CD14-positive monocyte (primary cell): ENCODE measurements around the gene BRD9. TPM values are rescaled to one million over a fixed set of nuclear protein-coding genes. Genes with fewer than 3 reads are reported as not detected.

Experiments used
- DNase-seq, 3 donors: peaks; one replicate each; pipeline ENCODE4 v3.0.0-alpha.2; 2011 to 2022
- H2AFZ ChIP-seq: 2 replicates; pipeline ENCODE4 v1.6.0; 2012; ENCODE audit warnings: mild to moderate bottlenecking, low read depth, low read length, inconsistent platforms; ENCODE audit not compliant: insufficient read depth, poor library complexity, severe bottlenecking
- H3K27ac ChIP-seq, 2 donors: 1 replicate in 1 of 2; 2 replicates in 1 of 2; pipeline ENCODE4 v1.5.1; 2012 to 2013; ENCODE audit warnings: low read length in 2 of 2, control low read depth in 1 of 2, inconsistent platforms in 1 of 2, low read depth in 1 of 2, mild to moderate bottlenecking in 1 of 2
- H3K27me3 ChIP-seq, 2 donors: one replicate each; pipeline versions ENCODE4 v1.6.0 to v1.6.1; 2011 to 2013; ENCODE audit warnings: low read length in 2 of 2; ENCODE audit not compliant: control insufficient read depth in 2 of 2, insufficient read depth in 2 of 2
- H3K36me3 ChIP-seq, 2 donors: replicated peaks in 1 of 2; 1 replicate in 1 of 2; 2 replicates in 1 of 2; pipeline versions ENCODE4 v1.5.1 to v1.6.1; 2012 to 2013; ENCODE audit warnings: low read length in 2 of 2, control low read depth in 1 of 2, inconsistent platforms in 1 of 2, mild to moderate bottlenecking in 1 of 2; ENCODE audit not compliant: insufficient read depth in 2 of 2, control insufficient read depth in 1 of 2
- H3K4me1 ChIP-seq, 2 donors: 1 replicate in 1 of 2; 2 replicates in 1 of 2; pipeline versions ENCODE4 v1.5.1 to v1.6.1; 2012 to 2013; ENCODE audit warnings: low read length in 2 of 2, control low read depth in 1 of 2, inconsistent platforms in 1 of 2, mild to moderate bottlenecking in 1 of 2, moderate library complexity in 1 of 2; ENCODE audit not compliant: insufficient read depth in 2 of 2, control insufficient read depth in 1 of 2
- H3K4me2 ChIP-seq: replicated peaks from 2 replicates; pipeline ENCODE3; 2012; ENCODE audit warnings: low read length, moderate library complexity, mild to moderate bottlenecking; ENCODE audit not compliant: poor library complexity, severe bottlenecking; ENCODE audit errors: extremely low read depth
- H3K4me3 ChIP-seq, 3 experiments: fragments of 200-600 bp in 1 of 3; sonication (generic) in 1 of 3; replicated peaks in 1 of 3; 1 replicate in 2 of 3; 2 replicates in 1 of 3; pipeline ENCODE4 v1.5.1; 2011 to 2013; ENCODE audit warnings: low read length in 3 of 3, mild to moderate bottlenecking in 3 of 3, control low read depth in 2 of 3, low read depth in 2 of 3, inconsistent platforms in 1 of 3, moderate library complexity in 1 of 3
- H3K79me2 ChIP-seq: 2 replicates; pipeline ENCODE4 v1.6.0; 2012; ENCODE audit warnings: mild to moderate bottlenecking, control low read depth, inconsistent platforms, low read length, moderate library complexity; ENCODE audit not compliant: insufficient read depth
- H3K9ac ChIP-seq: 2 replicates; pipeline ENCODE4 v1.6.0; 2017; ENCODE audit warnings: low read length, mild to moderate bottlenecking; ENCODE audit not compliant: insufficient read depth, poor library complexity, severe bottlenecking
- H3K9me3 ChIP-seq, 2 donors: replicated peaks in 1 of 2; 1 replicate in 1 of 2; 2 replicates in 1 of 2; pipeline versions ENCODE4 v1.5.1 to v1.6.1; 2012 to 2013; ENCODE audit warnings: low read length in 2 of 2, control low read depth in 1 of 2; ENCODE audit not compliant: control insufficient read depth in 1 of 2, insufficient read depth in 1 of 2
- H4K20me1 ChIP-seq: 2 replicates; pipeline ENCODE4 v1.6.0; 2012; ENCODE audit warnings: mild to moderate bottlenecking, low read length, control low read depth, moderate library complexity; ENCODE audit not compliant: insufficient read depth
- H3K27ac Mint-ChIP-seq, 7 donors: one replicate each; pipeline ENCODE4 v1.8.0; 2020; ENCODE audit warnings: mild to moderate bottlenecking in 7 of 7, mixed read lengths in 7 of 7, moderate library complexity in 6 of 7, inconsistent platforms in 2 of 7
- H3K27me3 Mint-ChIP-seq, 3 donors: one replicate each; pipeline ENCODE4 v1.8.0; 2021 to 2022; ENCODE audit warnings: low read depth in 3 of 3, mild to moderate bottlenecking in 3 of 3, mixed read lengths in 3 of 3, moderate library complexity in 3 of 3, inconsistent platforms in 1 of 3
- H3K36me3 Mint-ChIP-seq, 2 donors: one replicate each; pipeline ENCODE4 v1.8.0; 2020; ENCODE audit warnings: mixed read lengths in 2 of 2, inconsistent platforms in 1 of 2, mild to moderate bottlenecking in 1 of 2
- H3K4me1 Mint-ChIP-seq: one replicate; pipeline ENCODE4 v1.8.0; 2020; ENCODE audit warnings: mild to moderate bottlenecking, mixed read lengths
- H3K4me3 Mint-ChIP-seq, 2 donors: one replicate each; pipeline ENCODE4 v1.8.0; 2020; ENCODE audit warnings: mild to moderate bottlenecking in 2 of 2, mixed read lengths in 2 of 2, moderate library complexity in 1 of 2
- H3K9me3 Mint-ChIP-seq, 7 donors: one replicate each; pipeline ENCODE4 v1.8.0; 2020 to 2022; ENCODE audit warnings: mixed read lengths in 7 of 7, mild to moderate bottlenecking in 6 of 7, moderate library complexity in 6 of 7, inconsistent platforms in 2 of 7
- WGBS: methylation state at CpG from one replicate; pipeline ENCODE4 v1.1.5; 2013; ENCODE audit warnings: missing lambda C conversion rate; ENCODE audit not compliant: insufficient coverage; 5-methylcytosine and 5-hydroxymethylcytosine counted together
- intact Hi-C, 2 donors: fragments of 100-400 bp; cut with micrococcal nuclease; formaldehyde crosslinking; loops; one replicate each; pipeline versions ENCODE4 v1.15.0 to v1.15.1; 2023
- polyA plus RNA-seq, 3 donors: library from polyadenylated mRNA; depleted of rRNA in 1 of 3; unstranded in 2 of 3; stranded (reverse) in 1 of 3; fragments of 300-500 nt in 2 of 3; fragments of >200 nt in 1 of 3; fragmentation: Illumina TruSeq in 2 of 3; gene quantifications; 1 replicate in 2 of 3; 2 replicates in 1 of 3; pipeline ENCODE4 v1.2.3, GENCODE V29; 2012 to 2021
- TF ChIP-seq, protein P1 (sequence below): fragments of 200-600 bp; IDR thresholded peaks from one replicate; pipeline ENCODE4 v1.8.0; 2022; ENCODE audit warnings: antibody characterized with exemption, mild to moderate bottlenecking

Gene BRD9
- polyA plus RNA-seq, 3 donors: 5.3 to 22.7 (median 9.3) TPM

DNA sequence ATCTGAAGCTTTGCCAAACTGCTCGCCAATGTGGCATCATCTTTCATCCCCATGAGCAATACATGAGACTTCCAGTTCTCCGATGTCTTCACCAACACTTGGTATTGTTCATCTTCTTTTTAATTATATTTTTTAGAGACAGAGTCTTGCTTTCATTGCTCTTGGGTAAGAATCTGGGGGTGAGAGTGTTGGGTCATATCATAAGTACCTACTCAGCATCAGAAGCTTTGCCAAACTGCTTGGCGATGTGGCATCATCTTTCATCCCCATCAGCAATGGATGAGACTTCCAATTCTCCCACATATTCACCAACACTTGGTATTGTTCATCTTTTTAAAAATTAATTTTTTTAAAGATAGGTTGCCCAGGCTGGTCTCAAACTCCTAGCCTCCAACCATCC is 77.2 kb downstream of the BRD9 start:
- no peaks in the 10 kb centered on the region for H3K36me3 Mint-ChIP-seq
- no peaks in the 10 kb centered on the region for H3K27me3 ChIP-seq
- no peak overlapping the region for H2AFZ ChIP-seq
- peaks cover 0 to 7% of the 10 kb centered on the region in 2 donors for H3K9me3 ChIP-seq
- H3K4me3 ChIP-seq: no peak overlapping the region
- no peak overlapping the region for H3K9ac ChIP-seq
- peaks cover 2 to 9% (median 4%) of the 10 kb centered on the region in 3 donors for H3K27me3 Mint-ChIP-seq
- TF ChIP-seq, protein P1, sequence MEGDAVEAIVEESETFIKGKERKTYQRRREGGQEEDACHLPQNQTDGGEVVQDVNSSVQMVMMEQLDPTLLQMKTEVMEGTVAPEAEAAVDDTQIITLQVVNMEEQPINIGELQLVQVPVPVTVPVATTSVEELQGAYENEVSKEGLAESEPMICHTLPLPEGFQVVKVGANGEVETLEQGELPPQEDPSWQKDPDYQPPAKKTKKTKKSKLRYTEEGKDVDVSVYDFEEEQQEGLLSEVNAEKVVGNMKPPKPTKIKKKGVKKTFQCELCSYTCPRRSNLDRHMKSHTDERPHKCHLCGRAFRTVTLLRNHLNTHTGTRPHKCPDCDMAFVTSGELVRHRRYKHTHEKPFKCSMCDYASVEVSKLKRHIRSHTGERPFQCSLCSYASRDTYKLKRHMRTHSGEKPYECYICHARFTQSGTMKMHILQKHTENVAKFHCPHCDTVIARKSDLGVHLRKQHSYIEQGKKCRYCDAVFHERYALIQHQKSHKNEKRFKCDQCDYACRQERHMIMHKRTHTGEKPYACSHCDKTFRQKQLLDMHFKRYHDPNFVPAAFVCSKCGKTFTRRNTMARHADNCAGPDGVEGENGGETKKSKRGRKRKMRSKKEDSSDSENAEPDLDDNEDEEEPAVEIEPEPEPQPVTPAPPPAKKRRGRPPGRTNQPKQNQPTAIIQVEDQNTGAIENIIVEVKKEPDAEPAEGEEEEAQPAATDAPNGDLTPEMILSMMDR: no peak
- DNase-seq: no peak
- H3K27ac Mint-ChIP-seq: no peak overlapping the region
- H3K9me3 Mint-ChIP-seq: peaks cover 0 to 7% (median 6%) of the 10 kb centered on the region in 7 donors
- H3K4me1 Mint-ChIP-seq: no peaks in the 10 kb centered on the region
- intact Hi-C loops: no loop called here
- H3K4me2 ChIP-seq: no peak overlapping the region
- no peaks in the 10 kb centered on the region for H3K36me3 ChIP-seq
- WGBS: no CpG with 5 or more reads among the region's 3 CpGs
- H4K20me1 ChIP-seq: no peaks in the 10 kb centered on the region
- H3K4me1 ChIP-seq: no peaks in the 10 kb centered on the region
- no peak overlapping the region for H3K27ac ChIP-seq
- no peaks in the 10 kb centered on the region for H3K79me2 ChIP-seq
- H3K4me3 Mint-ChIP-seq: no peak overlapping the region

Other genes with a start within 250 kb of the BRD9 start
- gene TPPP, start 199.4 kb downstream of the BRD9 start, polyA plus RNA-seq: under 1 TPM; 0.02 to 0.17 (median 0.06) TPM
- gene ZDHHC11B, start 108.1 kb downstream of the BRD9 start, polyA plus RNA-seq: not detected
- 1 to 10 TPM in 1 of 3 donors, not detected in 2; 1.8 TPM for gene ZDHHC11, start 41.8 kb downstream of the BRD9 start, polyA plus RNA-seq
- gene TRIP13, start 83 bp upstream of the BRD9 start, polyA plus RNA-seq: 1 to 10 TPM in 1 of 3 donors, under 1 TPM in 1, not detected in 1; 0.24 to 1.2 TPM
- gene NKD2, start 116.0 kb upstream of the BRD9 start, polyA plus RNA-seq: not detected
- 10 to 100 TPM in 2 of 3 donors, 1 to 10 TPM in 1; 8.2 to 31.2 (median 12.5) TPM for gene SLC12A7, start 219.3 kb upstream of the BRD9 start, polyA plus RNA-seq